RWPE2 (cell line): ENCODE measurements around the gene GPATCH2.
A peak's percentile ranks its signal among the peaks of the same experiment; 100 is the strongest.

Experiments used
- ATAC-seq: fragments of 200-7000 bp; cut with Tn5 transposase; 3 replicates; pipeline ENCODE4 v1.9.1; 2021; ENCODE audit warnings: low read depth
- DNase-seq: peaks from one replicate; pipeline ENCODE4 v3.0.0-alpha.2; 2020; ENCODE audit warnings: low spot score
- H3K27ac ChIP-seq: fragments of 450-650 bp; 2 replicates; pipeline ENCODE4 v1.5.1; 2017; ENCODE audit warnings: mild to moderate bottlenecking; ENCODE audit not compliant: poor library complexity, severe bottlenecking
- H3K27me3 ChIP-seq: fragments of 250-450 bp; sonication (Bioruptor Pico); 2 replicates; pipeline ENCODE4 v1.5.1; 2021; ENCODE audit warnings: mild to moderate bottlenecking, moderate library complexity; ENCODE audit not compliant: insufficient read depth, poor library complexity, severe bottlenecking
- H3K36me3 ChIP-seq: fragments of 250-450 bp; sonication (Bioruptor Pico); 2 replicates; pipeline ENCODE4 v1.5.1; 2020; ENCODE audit warnings: low read depth, mild to moderate bottlenecking, moderate library complexity
- H3K4me1 ChIP-seq: fragments of 250-450 bp; sonication (Bioruptor Pico); 2 replicates; pipeline ENCODE4 v1.5.1; 2021; ENCODE audit warnings: mild to moderate bottlenecking, moderate library complexity; ENCODE audit not compliant: insufficient read depth, poor library complexity, severe bottlenecking
- H3K4me3 ChIP-seq: fragments of 250-450 bp; sonication (Bioruptor Pico); 2 replicates; pipeline ENCODE4 v1.5.1; 2021; ENCODE audit warnings: mild to moderate bottlenecking, moderate library complexity; ENCODE audit not compliant: severe bottlenecking
- H3K9me3 ChIP-seq: fragments of 250-450 bp; sonication (Bioruptor Pico); 2 replicates; pipeline ENCODE4 v1.5.1; 2021; ENCODE audit warnings: mild to moderate bottlenecking, moderate library complexity; ENCODE audit not compliant: severe bottlenecking
- CTCF ChIP-seq: fragments of 450-650 bp; IDR thresholded peaks from one replicate; pipeline ENCODE4 v1.5.1; 2017; ENCODE audit warnings: mild to moderate bottlenecking, moderate library complexity; ENCODE audit not compliant: poor library complexity, severe bottlenecking

Gene GPATCH2

GRCh38 chr1:217482356-217483102 lies 148.4 kb downstream of the GPATCH2 start:
- Histone ChIP-seq H3K9me3 (no peaks in the 10 kb centered on the region), H3K4me1 (no peaks in the 10 kb centered on the region), H3K27ac (no peak overlapping the region), H3K4me3 (no peak overlapping the region), H3K36me3 (no peaks in the 10 kb centered on the region), H3K27me3 (no peaks in the 10 kb centered on the region)
- DNase-seq = no peak
- peak; percentile 78 for ATAC-seq
- no peak for TF ChIP-seq CTCF

GRCh38 chr1:217478450-217478849 lies 152.4 kb downstream of the GPATCH2 start:
- no peaks in the 10 kb centered on the region for H3K27me3 ChIP-seq
- no peaks in the 10 kb centered on the region for H3K36me3 ChIP-seq
- no peaks in the 10 kb centered on the region for H3K9me3 ChIP-seq
- H3K4me3 ChIP-seq = no peak overlapping the region
- TF ChIP-seq CTCF = no peak
- no peak for DNase-seq
- no peak for ATAC-seq
- H3K4me1 ChIP-seq = no peaks in the 10 kb centered on the region
- H3K27ac ChIP-seq = no peak overlapping the region

GRCh38 chr1:217472915-217473314 lies 158.0 kb downstream of the GPATCH2 start:
- Histone ChIP-seq H3K36me3 (no peaks in the 10 kb centered on the region), H3K27me3 (no peaks in the 10 kb centered on the region), H3K27ac (no peak overlapping the region), H3K4me1 (no peaks in the 10 kb centered on the region), H3K4me3 (no peak overlapping the region), H3K9me3 (no peaks in the 10 kb centered on the region)
- DNase-seq (no peak), ATAC-seq (no peak)
- no peak for TF ChIP-seq CTCF

GRCh38 chr1:217471403-217471802 lies 159.5 kb downstream of the GPATCH2 start:
- no peaks in the 10 kb centered on the region for H3K9me3 ChIP-seq
- DNase-seq (no peak), ATAC-seq (no peak)
- no peaks in the 10 kb centered on the region for H3K4me1 ChIP-seq
- H3K27me3 ChIP-seq = no peaks in the 10 kb centered on the region
- no peak overlapping the region for H3K4me3 ChIP-seq
- no peaks in the 10 kb centered on the region for H3K36me3 ChIP-seq
- TF ChIP-seq CTCF = no peak
- no peak overlapping the region for H3K27ac ChIP-seq

GRCh38 chr1:217469983-217470382 lies 160.9 kb downstream of the GPATCH2 start:
- Histone ChIP-seq H3K9me3 (no peaks in the 10 kb centered on the region), H3K27me3 (no peaks in the 10 kb centered on the region), H3K27ac (no peak overlapping the region), H3K36me3 (no peaks in the 10 kb centered on the region), H3K4me1 (no peaks in the 10 kb centered on the region), H3K4me3 (no peak overlapping the region)
- no peak for TF ChIP-seq CTCF
- ATAC-seq (no peak), DNase-seq (no peak)
